Measurements from ENCODE around the gene SLC2A2.

The SLC2A2 gene

GRCh38 chr3:171026597-171027293, at the start of gene SLC2A2:
SLC2A2 (minus strand) TSS chr3:171026720; CDS start chr3:171026670, 50 bp downstream.
- DNase-seq: no peak

GRCh38 chr3:171072432-171072831, 45.9 kb upstream of the SLC2A2 start:
- DNase-seq: no peak

- DNase-seq: no peak
Measured at GRCh38 chr3:171068658-171069057, 42.1 kb upstream of the SLC2A2 start.

- DNase-seq: no peak
Measured at GRCh38 chr3:171066206-171066605, 39.7 kb upstream of the SLC2A2 start.

- no peak for DNase-seq
Measured at GRCh38 chr3:171065732-171066131, 39.2 kb upstream of the SLC2A2 start.

- DNase-seq: no peak
Measured at GRCh38 chr3:171064461-171064860, 37.9 kb upstream of the SLC2A2 start.

- DNase-seq: no peak
Measured at GRCh38 chr3:171061749-171062148, 35.2 kb upstream of the SLC2A2 start.

GRCh38 chr3:171059978-171060377, 33.5 kb upstream of the SLC2A2 start:
- no peak for DNase-seq

GRCh38 chr3:171058873-171059603, 32.5 kb upstream of the SLC2A2 start:
- DNase-seq: no peak

GRCh38 chr3:171058058-171058457, 31.5 kb upstream of the SLC2A2 start:
- no peak for DNase-seq

- DNase-seq: no peak
Measured at GRCh38 chr3:171057072-171057471, 30.6 kb upstream of the SLC2A2 start.

- DNase-seq: no peak
Measured at GRCh38 chr3:171056528-171056927, 30.0 kb upstream of the SLC2A2 start.

- no peak for DNase-seq
Measured at GRCh38 chr3:171055336-171056178, 29.0 kb upstream of the SLC2A2 start.

- no peak for DNase-seq
Measured at GRCh38 chr3:171054921-171055320, 28.4 kb upstream of the SLC2A2 start.

GRCh38 chr3:171054231-171054630, 27.7 kb upstream of the SLC2A2 start:
- no peak for DNase-seq

GRCh38 chr3:171049861-171050444, 23.4 kb upstream of the SLC2A2 start:
- peak; percentile 74 for DNase-seq

- DNase-seq: no peak
Measured at GRCh38 chr3:171046760-171047159, 20.2 kb upstream of the SLC2A2 start.

- no peak for DNase-seq
Measured at GRCh38 chr3:171044835-171045793, 18.6 kb upstream of the SLC2A2 start.

GRCh38 chr3:171044384-171044783, 17.9 kb upstream of the SLC2A2 start:
- DNase-seq: no peak

GRCh38 chr3:171039674-171040073, 13.2 kb upstream of the SLC2A2 start:
- no peak for DNase-seq

- no peak for DNase-seq
Measured at GRCh38 chr3:171038342-171038741, 11.8 kb upstream of the SLC2A2 start.

GRCh38 chr3:171028779-171029232, 2.3 kb upstream of the SLC2A2 start:
- no peak for DNase-seq
